Measurements from ENCODE around the gene CEP89. TPM values are rescaled to one million over a fixed set of nuclear protein-coding genes. Genes with fewer than 3 reads are reported as not detected.

CEP89 gene
- total RNA-seq, 1 experiment from 2014 or later, result 14.5 TPM

DNA sequence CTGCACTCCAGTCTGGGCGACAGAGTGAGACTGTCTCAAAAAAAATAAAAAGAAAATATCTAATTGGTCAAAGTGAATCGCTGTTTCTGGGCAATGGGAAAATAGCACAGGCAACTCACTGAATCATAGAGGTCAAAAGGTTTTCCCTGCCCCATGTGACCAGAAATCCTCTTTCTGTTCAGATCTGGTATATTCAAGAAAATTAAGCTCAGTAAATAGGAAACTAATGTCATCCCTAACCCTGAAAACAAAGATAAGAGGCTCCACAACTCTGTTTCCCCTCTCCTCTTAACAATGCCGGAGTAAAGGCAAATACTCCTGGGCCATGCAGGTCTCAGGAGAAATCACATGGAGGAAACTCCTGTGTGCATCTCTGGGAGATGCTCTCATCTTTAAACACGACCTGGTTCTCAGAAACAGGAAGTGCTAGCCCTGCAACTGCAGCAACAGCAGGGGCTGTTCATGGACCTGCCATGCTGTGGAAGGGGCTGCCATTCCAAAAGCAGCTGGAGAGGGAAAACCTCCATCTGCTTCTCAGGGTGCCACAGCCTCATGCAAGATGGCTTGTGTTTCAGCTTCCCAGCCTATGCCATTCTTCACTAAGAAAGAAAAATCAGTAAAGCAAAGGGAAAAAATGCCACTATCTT lies 54.7 kb downstream of the CEP89 start:
- ChIA-PET POLR2A (no interaction called here), CTCF (no interaction called here)
- intact Hi-C loops (cut with micrococcal nuclease; ENCODE audit: unreplicated experiment), result no loop called here
- H3K36me3 ChIP-seq (ENCODE audit: control insufficient read depth, insufficient read depth, low read length), result no peaks in the 10 kb centered on the region
- Mint-ChIP-seq H3K36me3 (ENCODE audit: insufficient read depth, unreplicated experiment) (no peaks in the 10 kb centered on the region), H3K9me3 (ENCODE audit: unreplicated experiment) (no peaks in the 10 kb centered on the region), H3K4me1 (ENCODE audit: low read depth, unreplicated experiment) (no peaks in the 10 kb centered on the region), H3K27ac (ENCODE audit: unreplicated experiment) (no peak overlapping the region), H3K27me3 (ENCODE audit: insufficient read depth, unreplicated experiment) (no peaks in the 10 kb centered on the region), H3K4me3 (ENCODE audit: unreplicated experiment) (no peak overlapping the region)
- TF ChIP-seq, protein P1, sequence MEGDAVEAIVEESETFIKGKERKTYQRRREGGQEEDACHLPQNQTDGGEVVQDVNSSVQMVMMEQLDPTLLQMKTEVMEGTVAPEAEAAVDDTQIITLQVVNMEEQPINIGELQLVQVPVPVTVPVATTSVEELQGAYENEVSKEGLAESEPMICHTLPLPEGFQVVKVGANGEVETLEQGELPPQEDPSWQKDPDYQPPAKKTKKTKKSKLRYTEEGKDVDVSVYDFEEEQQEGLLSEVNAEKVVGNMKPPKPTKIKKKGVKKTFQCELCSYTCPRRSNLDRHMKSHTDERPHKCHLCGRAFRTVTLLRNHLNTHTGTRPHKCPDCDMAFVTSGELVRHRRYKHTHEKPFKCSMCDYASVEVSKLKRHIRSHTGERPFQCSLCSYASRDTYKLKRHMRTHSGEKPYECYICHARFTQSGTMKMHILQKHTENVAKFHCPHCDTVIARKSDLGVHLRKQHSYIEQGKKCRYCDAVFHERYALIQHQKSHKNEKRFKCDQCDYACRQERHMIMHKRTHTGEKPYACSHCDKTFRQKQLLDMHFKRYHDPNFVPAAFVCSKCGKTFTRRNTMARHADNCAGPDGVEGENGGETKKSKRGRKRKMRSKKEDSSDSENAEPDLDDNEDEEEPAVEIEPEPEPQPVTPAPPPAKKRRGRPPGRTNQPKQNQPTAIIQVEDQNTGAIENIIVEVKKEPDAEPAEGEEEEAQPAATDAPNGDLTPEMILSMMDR (IDR thresholded peaks at IDR 0.05; ENCODE audit: insufficient read depth in 1 of 2, low read depth in 1 of 2, low read length in 1 of 2, severe bottlenecking in 1 of 2, unreplicated experiment in 1 of 2), result no peak
- no peak for DNase-seq
- H3K4me1 ChIP-seq, result no peaks in the 10 kb centered on the region
- no TSS peak for BruUV-seq (replicated peaks)
- no peaks in the 10 kb centered on the region for H3K9me3 ChIP-seq
- no peaks in the 10 kb centered on the region for H3K27me3 ChIP-seq (replicated peaks; ENCODE audit: control insufficient read depth, insufficient read depth, low read length)
- no peak overlapping the region for H3K4me3 ChIP-seq (ENCODE audit: low read depth, low read length)

GRCh38 chr19:32914879-32915660 lies 56.7 kb downstream of the CEP89 start:
- Mint-ChIP-seq H3K4me1 (ENCODE audit: low read depth, unreplicated experiment) (no peaks in the 10 kb centered on the region), H3K36me3 (ENCODE audit: insufficient read depth, unreplicated experiment) (no peaks in the 10 kb centered on the region), H3K27ac (ENCODE audit: unreplicated experiment) (no peak overlapping the region), H3K4me3 (ENCODE audit: unreplicated experiment) (no peak overlapping the region), H3K9me3 (ENCODE audit: unreplicated experiment) (no peaks in the 10 kb centered on the region), H3K27me3 (ENCODE audit: insufficient read depth, unreplicated experiment) (no peaks in the 10 kb centered on the region)
- POLR2A ChIA-PET, result no interaction called here
- H3K4me1 ChIP-seq, result no peaks in the 10 kb centered on the region
- TF ChIP-seq, protein P1 (IDR thresholded peaks at IDR 0.05; ENCODE audit: insufficient read depth in 1 of 2, low read depth in 1 of 2, low read length in 1 of 2, severe bottlenecking in 1 of 2, unreplicated experiment in 1 of 2), result no peak
- no peak for DNase-seq
- CTCF ChIA-PET, result no interaction called here
- intact Hi-C loops (cut with micrococcal nuclease; ENCODE audit: unreplicated experiment), result no loop called here
- H3K27me3 ChIP-seq (replicated peaks; ENCODE audit: control insufficient read depth, insufficient read depth, low read length), result no peaks in the 10 kb centered on the region
- H3K36me3 ChIP-seq (ENCODE audit: control insufficient read depth, insufficient read depth, low read length), result no peaks in the 10 kb centered on the region
- H3K4me3 ChIP-seq (ENCODE audit: low read depth, low read length), result no peak overlapping the region
- no TSS peak for BruUV-seq (replicated peaks)
- no peaks in the 10 kb centered on the region for H3K9me3 ChIP-seq

- Mint-ChIP-seq H3K4me1 (ENCODE audit: low read depth, unreplicated experiment) (peaks cover 20% of the 10 kb centered on the region), H3K36me3 (ENCODE audit: insufficient read depth, unreplicated experiment) (no peaks in the 10 kb centered on the region), H3K27ac (ENCODE audit: unreplicated experiment) (no peak overlapping the region), H3K9me3 (ENCODE audit: unreplicated experiment) (no peaks in the 10 kb centered on the region), H3K27me3 (ENCODE audit: insufficient read depth, unreplicated experiment) (no peaks in the 10 kb centered on the region), H3K4me3 (ENCODE audit: unreplicated experiment) (no peak overlapping the region)
- no peaks in the 10 kb centered on the region for H3K9me3 ChIP-seq
- H3K36me3 ChIP-seq (ENCODE audit: control insufficient read depth, insufficient read depth, low read length), result no peaks in the 10 kb centered on the region
- CTCF ChIA-PET, result no interaction called here
- TF ChIP-seq, protein P1 (IDR thresholded peaks at IDR 0.05; ENCODE audit: insufficient read depth in 1 of 2, low read depth in 1 of 2, low read length in 1 of 2, severe bottlenecking in 1 of 2, unreplicated experiment in 1 of 2), result no peak
- POLR2A ChIA-PET, result no interaction called here
- BruUV-seq (replicated peaks), result no TSS peak
- H3K4me3 ChIP-seq (ENCODE audit: low read depth, low read length), result no peak overlapping the region
- H3K27me3 ChIP-seq (replicated peaks; ENCODE audit: control insufficient read depth, insufficient read depth, low read length), result no peaks in the 10 kb centered on the region
- peaks cover 15% of the 10 kb centered on the region for H3K4me1 ChIP-seq
- DNase-seq, result no peak
- intact Hi-C loops (cut with micrococcal nuclease; ENCODE audit: unreplicated experiment), result no loop called here
Observed at GRCh38 chr19:32911467-32911866, 60.3 kb downstream of the CEP89 start.

Data from Caco-2 (cell line).